Kidney (tissue), 14 donors: ENCODE results near the gene PTBP3. TPM values are rescaled to one million over a fixed set of nuclear protein-coding genes. Genes with fewer than 3 reads are reported as not detected.

Experiments
- DNase-seq, 5 donors: peaks; one replicate each; pipeline ENCODE4 v3.0.0-alpha.2; 2013 to 2020
- FAIRE-seq: peaks from 2 replicates; lab custom pipeline; 2012; peaks lifted over from hg19 to GRCh38; lab: Jason Lieb, UNC
- H3K27ac ChIP-seq, 2 donors: one replicate each; pipeline ENCODE4 v1.7.0; 2013; ENCODE audit warnings: low read depth in 2 of 2, low read length in 2 of 2, inconsistent platforms in 1 of 2
- H3K27me3 ChIP-seq: one replicate; pipeline ENCODE4 v1.7.1; 2013; ENCODE audit warnings: low read length, inconsistent platforms; ENCODE audit not compliant: control insufficient read depth, insufficient read depth
- H3K36me3 ChIP-seq, 3 donors: one replicate each; pipeline versions ENCODE4 v1.7.0 to v1.7.1; 2013; ENCODE audit warnings: low read length in 3 of 3, control low read depth in 1 of 3, inconsistent platforms in 1 of 3; ENCODE audit not compliant: insufficient read depth in 3 of 3, control insufficient read depth in 2 of 3
- H3K4me1 ChIP-seq, 3 donors: one replicate each; pipeline versions ENCODE4 v1.7.0 to v1.7.1; 2013; ENCODE audit warnings: low read length in 3 of 3, inconsistent platforms in 1 of 3, low read depth in 1 of 3; ENCODE audit not compliant: control insufficient read depth in 2 of 3, insufficient read depth in 2 of 3
- H3K4me3 ChIP-seq, 3 donors: one replicate each; pipeline versions ENCODE4 v1.7.0 to v1.8.1; 2013; ENCODE audit warnings: low read length in 3 of 3, control low read depth in 1 of 3, inconsistent platforms in 1 of 3
- H3K9ac ChIP-seq, 3 donors: one replicate each; pipeline versions ENCODE4 v1.7.0 to v1.7.1; 2013; ENCODE audit warnings: low read length in 3 of 3, control low read depth in 1 of 3, inconsistent platforms in 1 of 3
- H3K9me3 ChIP-seq, 3 donors: one replicate each; pipeline versions ENCODE4 v1.7.0 to v1.7.1; 2013; ENCODE audit warnings: low read length in 3 of 3, control low read depth in 1 of 3, inconsistent platforms in 1 of 3; ENCODE audit not compliant: control insufficient read depth in 2 of 3, insufficient read depth in 1 of 3
- intact Hi-C: fragments of 100-400 bp; cut with DNase I; formaldehyde crosslinking; loops from one replicate; pipeline ENCODE4 v1.11.1; 2022
- polyA plus RNA-seq: library from polyadenylated mRNA; stranded (reverse); fragments of 350-450 nt; fragmentation: Illumina TruSeq; extraction: RNeasy Lipid Tissue Mini Kit (QIAGEN cat#74804); gene quantifications from one replicate; pipeline ENCODE4 v1.2.3, GENCODE V29; 2014; ENCODE audit warnings: low read depth, low replicate concordance; ENCODE audit not compliant: insufficient read depth
- total RNA-seq: library from RNA; stranded (reverse); fragmentation: NEBNext Ultra II Directional; extraction: Animal tissue kit (Norgen Biotek cat#: 25700); gene quantifications from one replicate; pipeline ENCODE4 v1.2.1, GENCODE V29; 2021
- TF ChIP-seq, protein P1 (sequence below): IDR thresholded peaks from 3 replicates; pipeline ENCODE4 v1.5.1; 2012; ENCODE audit warnings: mild to moderate bottlenecking, moderate library complexity, borderline replicate concordance; ENCODE audit not compliant: insufficient read depth; ENCODE audit errors: extremely low read depth
- donor health status: control.
- donor health status: control.
- donor health status: control.
- donor health status: control.
- donor health status: control.
- donor health status: DM: yes; HTN: yes; CAD: no.
- donor health status: Normal renal cell carcinoma (clear cell type).

PTBP3 gene
- total and polyA plus RNA-seq, 2 donors from 2014 or later: 14.0 to 86.6 TPM

GRCh38 chr9:112379177-112380101 lies 46.0 kb upstream of the PTBP3 start:
- intact Hi-C loops: no loop called here
- DNase-seq: peak; percentile 99 to 100 (median 100)
- TF ChIP-seq, protein P1, sequence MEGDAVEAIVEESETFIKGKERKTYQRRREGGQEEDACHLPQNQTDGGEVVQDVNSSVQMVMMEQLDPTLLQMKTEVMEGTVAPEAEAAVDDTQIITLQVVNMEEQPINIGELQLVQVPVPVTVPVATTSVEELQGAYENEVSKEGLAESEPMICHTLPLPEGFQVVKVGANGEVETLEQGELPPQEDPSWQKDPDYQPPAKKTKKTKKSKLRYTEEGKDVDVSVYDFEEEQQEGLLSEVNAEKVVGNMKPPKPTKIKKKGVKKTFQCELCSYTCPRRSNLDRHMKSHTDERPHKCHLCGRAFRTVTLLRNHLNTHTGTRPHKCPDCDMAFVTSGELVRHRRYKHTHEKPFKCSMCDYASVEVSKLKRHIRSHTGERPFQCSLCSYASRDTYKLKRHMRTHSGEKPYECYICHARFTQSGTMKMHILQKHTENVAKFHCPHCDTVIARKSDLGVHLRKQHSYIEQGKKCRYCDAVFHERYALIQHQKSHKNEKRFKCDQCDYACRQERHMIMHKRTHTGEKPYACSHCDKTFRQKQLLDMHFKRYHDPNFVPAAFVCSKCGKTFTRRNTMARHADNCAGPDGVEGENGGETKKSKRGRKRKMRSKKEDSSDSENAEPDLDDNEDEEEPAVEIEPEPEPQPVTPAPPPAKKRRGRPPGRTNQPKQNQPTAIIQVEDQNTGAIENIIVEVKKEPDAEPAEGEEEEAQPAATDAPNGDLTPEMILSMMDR: no peak
- H3K36me3 ChIP-seq: no peaks in the 10 kb centered on the region
- H3K27me3 ChIP-seq: no peaks in the 10 kb centered on the region
- H3K9ac ChIP-seq: peak overlapping the region; percentile 64 to 96 (median 91)
- H3K27ac ChIP-seq: peak overlapping the region; percentile 99
- peaks cover 0 to 13% (median 10%) of the 10 kb centered on the region in 3 donors for H3K4me1 ChIP-seq
- no peaks in the 10 kb centered on the region for H3K9me3 ChIP-seq
- FAIRE-seq: no peak
- peak overlapping the region; percentile 82 to 92 (median 85) for H3K4me3 ChIP-seq

DNA sequence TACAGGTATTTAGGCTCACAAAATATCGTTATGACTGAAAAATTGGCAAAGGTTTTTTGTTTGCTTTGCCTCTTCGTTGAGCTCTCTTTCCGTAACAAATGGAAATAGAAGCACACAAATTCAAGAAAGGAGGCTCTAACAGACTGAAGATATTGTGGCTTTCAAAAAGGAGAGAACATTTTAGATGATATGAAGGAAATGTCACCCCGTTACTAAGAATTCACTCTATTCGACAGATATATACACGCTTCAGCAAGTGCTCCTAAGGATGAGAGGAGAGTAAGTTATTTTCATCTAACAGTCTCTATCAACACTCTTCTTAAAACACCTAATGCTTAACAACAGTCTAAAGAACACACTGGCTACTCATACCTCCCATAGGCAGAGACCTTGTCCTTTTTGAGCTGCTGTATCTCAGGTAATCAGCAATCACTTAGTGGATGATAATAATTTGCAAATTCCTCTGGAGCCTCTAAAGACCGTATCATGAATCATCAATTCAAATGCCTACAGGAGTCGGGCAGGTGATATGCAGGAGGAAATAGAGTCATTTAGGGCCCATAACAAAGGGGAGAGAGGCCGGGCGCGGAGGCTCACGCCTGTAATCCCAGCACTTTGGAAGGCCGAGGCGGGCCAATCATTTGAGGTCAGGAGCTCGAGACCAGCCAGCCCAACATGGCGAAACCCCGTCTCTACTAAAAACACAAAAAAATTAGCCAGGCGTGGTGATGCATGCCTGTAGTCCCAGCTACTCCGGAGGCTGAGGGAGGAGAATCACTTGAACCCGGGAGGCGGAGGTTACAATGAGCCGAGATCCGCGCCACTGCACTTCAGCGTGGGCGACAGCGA lies 45.1 kb upstream of the PTBP3 start:
- Histone ChIP-seq H3K4me3 (peak overlapping the region; percentile 73 to 85 (median 82)), H3K4me1 (peaks cover 0 to 13% (median 9%) of the 10 kb centered on the region in 3 donors), H3K9me3 (no peaks in the 10 kb centered on the region), H3K36me3 (no peaks in the 10 kb centered on the region), H3K27ac (peak overlapping the region; percentile 99), H3K9ac (peak overlapping the region; percentile 1 to 96 (median 64)), H3K27me3 (no peaks in the 10 kb centered on the region)
- intact Hi-C loops: no loop called here
- FAIRE-seq: no peak
- TF ChIP-seq, protein P1: no peak
- DNase-seq: peak in 2 of 5 donors; percentile 21 to 50

GRCh38 chr9:112377684-112378327 lies 44.4 kb upstream of the PTBP3 start:
- no peak for FAIRE-seq
- intact Hi-C loops: no loop called here
- DNase-seq: no peak
- Histone ChIP-seq H3K4me1 (peaks cover 0 to 13% (median 9%) of the 10 kb centered on the region in 3 donors), H3K36me3 (no peaks in the 10 kb centered on the region), H3K9me3 (no peaks in the 10 kb centered on the region), H3K9ac (peak overlapping the region; percentile 1 to 96 (median 64)), H3K27me3 (no peaks in the 10 kb centered on the region), H3K27ac (no peak overlapping the region), H3K4me3 (peak overlapping the region; percentile 73 to 85 (median 82))
- TF ChIP-seq, protein P1: no peak
